GM23338 (cell line): ENCODE results near the gene TRAF2. TPM values are rescaled to one million over a fixed set of nuclear protein-coding genes. Genes with fewer than 3 reads are reported as not detected.

ENCODE experiments used
- ATAC-seq: fragments of 200-7000 bp; cut with Tn5 transposase; 3 replicates; pipeline ENCODE4 v1.9.1; 2020
- DNase-seq: peaks from one replicate; pipeline ENCODE4 v3.0.0-alpha.2; 2015; ENCODE audit warnings: low spot score
- H2AFZ ChIP-seq: fragments of 200-600 bp; sonication (generic); 2 replicates; pipeline ENCODE4 v1.8.0; 2016; ENCODE audit warnings: antibody characterized with exemption, mild to moderate bottlenecking, moderate library complexity
- H3F3A ChIP-seq: fragments of 200-600 bp; sonication (generic); replicated peaks from 2 replicates; pipeline ENCODE4 v1.8.0; 2017; ENCODE audit warnings: antibody characterized with exemption, mixed run types, low read depth
- H3K27ac ChIP-seq: fragments of 200-600 bp; sonication (generic); 2 replicates; pipeline ENCODE4 v1.6.1; 2016; ENCODE audit warnings: low read depth
- H3K27me3 ChIP-seq: fragments of 200-600 bp; sonication (generic); 2 replicates; pipeline ENCODE4 v1.8.0; 2016; ENCODE audit warnings: mild to moderate bottlenecking, mixed run types, moderate library complexity; ENCODE audit not compliant: insufficient read depth
- H3K36me3 ChIP-seq: fragments of 200-600 bp; sonication (generic); 2 replicates; pipeline ENCODE4 v1.8.0; 2016; ENCODE audit warnings: mild to moderate bottlenecking; ENCODE audit not compliant: insufficient read depth
- H3K4me1 ChIP-seq: fragments of 200-600 bp; sonication (generic); 2 replicates; pipeline ENCODE4 v1.8.0; 2016; ENCODE audit warnings: mild to moderate bottlenecking, moderate library complexity; ENCODE audit not compliant: insufficient read depth
- H3K4me2 ChIP-seq: fragments of 200-600 bp; sonication (generic); 2 replicates; pipeline ENCODE4 v1.7.1; 2017; ENCODE audit warnings: mixed run types
- H3K4me3 ChIP-seq: fragments of 200-600 bp; sonication (generic); 2 replicates; pipeline ENCODE4 v1.6.1; 2016; ENCODE audit warnings: mixed run types
- H3K79me2 ChIP-seq: fragments of 200-600 bp; sonication (generic); replicated peaks from 2 replicates; pipeline ENCODE4 v1.8.0; 2017; ENCODE audit warnings: mild to moderate bottlenecking; ENCODE audit not compliant: insufficient read depth
- H3K9me2 ChIP-seq: fragments of 200-600 bp; sonication (generic); 2 replicates; pipeline ENCODE4 v1.8.0; 2017; ENCODE audit not compliant: insufficient read depth
- H4K20me1 ChIP-seq: fragments of 200-600 bp; sonication (generic); replicated peaks from 2 replicates; pipeline ENCODE4 v1.8.0; 2017; ENCODE audit warnings: mild to moderate bottlenecking; ENCODE audit not compliant: insufficient read depth
- H3K27ac Mint-ChIP-seq: 2 replicates; pipeline ENCODE4 v1.8.0; 2020; ENCODE audit warnings: inconsistent platforms, mild to moderate bottlenecking, moderate library complexity, mixed read lengths
- H3K27me3 Mint-ChIP-seq: 3 replicates; pipeline ENCODE4 v1.8.0; 2022; ENCODE audit warnings: low read depth, mild to moderate bottlenecking, moderate library complexity, mixed read lengths, inconsistent platforms; ENCODE audit not compliant: insufficient read depth, poor library complexity
- H3K36me3 Mint-ChIP-seq: 3 replicates; pipeline ENCODE4 v1.8.0; 2021; ENCODE audit warnings: low read depth, mild to moderate bottlenecking, inconsistent platforms, moderate library complexity, mixed read lengths
- H3K4me1 Mint-ChIP-seq: 3 replicates; pipeline ENCODE4 v1.8.0; 2020; ENCODE audit warnings: mild to moderate bottlenecking, inconsistent platforms, mixed read lengths
- H3K4me3 Mint-ChIP-seq: 3 replicates; pipeline ENCODE4 v1.8.0; 2021; ENCODE audit warnings: moderate library complexity, mild to moderate bottlenecking, inconsistent platforms, mixed read lengths
- H3K9me3 Mint-ChIP-seq: 3 replicates; pipeline ENCODE4 v1.8.0; 2020; ENCODE audit warnings: moderate library complexity, mild to moderate bottlenecking, inconsistent platforms, mixed read lengths
- CREB1 ChIP-seq: fragments of 250-450 bp; sonication (Bioruptor Pico); IDR thresholded peaks from 2 replicates; pipeline ENCODE4 v1.5.0; 2020; ENCODE audit warnings: low read depth, mild to moderate bottlenecking, moderate library complexity
- POLR2AphosphoS5 ChIP-seq: IDR thresholded peaks from 2 replicates; pipeline ENCODE4 v1.6.1; 2016; ENCODE audit warnings: antibody characterized with exemption, low read depth
- STAT1 ChIP-seq: IDR thresholded peaks from one replicate; pipeline ENCODE4 v1.6.1; 2016; ENCODE audit warnings: antibody characterized with exemption; ENCODE audit not compliant: unreplicated experiment
- ZNF331 ChIP-seq: fragments of 250-450 bp; sonication (Bioruptor Pico); IDR thresholded peaks from 2 replicates; pipeline ENCODE4 v1.5.0; 2020; ENCODE audit warnings: low read depth, mild to moderate bottlenecking, moderate library complexity
- polyA plus RNA-seq: library from polyadenylated mRNA; unstranded; fragments of >200 nt; fragmentation: Nextera tagmentation; extraction: Ambion mirVana; gene quantifications from 2 replicates; pipeline ENCODE4 v1.2.1, GENCODE V29; 2016
- total RNA-seq: library from RNA; depleted of rRNA; stranded (reverse); fragments of >200 nt; shearing (Covaris generic); gene quantifications from 2 replicates; pipeline ENCODE4 v1.2.3, GENCODE V29; 2014
- TF ChIP-seq, protein P1 (sequence below): IDR thresholded peaks from one replicate; pipeline ENCODE4 v1.6.1; 2018; ENCODE audit warnings: antibody characterized with exemption; ENCODE audit not compliant: unreplicated experiment
- TF ChIP-seq, protein P2 (sequence below), 2 experiments: fragments of 200-600 bp in 1 of 2; sonication (generic) in 1 of 2; conservative IDR thresholded peaks; 2 replicates each; pipeline versions ENCODE4 v1.5.1 to v1.6.1; 2016 to 2017; ENCODE audit warnings: antibody characterized with exemption in 2 of 2, low read depth in 2 of 2, mild to moderate bottlenecking in 2 of 2, moderate library complexity in 1 of 2
- TF ChIP-seq, protein P3 (sequence below): fragments of 250-450 bp; sonication (Bioruptor Pico); IDR thresholded peaks from 2 replicates; pipeline ENCODE4 v1.5.0; 2020; ENCODE audit warnings: mild to moderate bottlenecking, moderate library complexity

The TRAF2 gene
- total and polyA plus RNA-seq, 2 experiments from 2014 or later: 25.4 to 39.9 TPM

DNA sequence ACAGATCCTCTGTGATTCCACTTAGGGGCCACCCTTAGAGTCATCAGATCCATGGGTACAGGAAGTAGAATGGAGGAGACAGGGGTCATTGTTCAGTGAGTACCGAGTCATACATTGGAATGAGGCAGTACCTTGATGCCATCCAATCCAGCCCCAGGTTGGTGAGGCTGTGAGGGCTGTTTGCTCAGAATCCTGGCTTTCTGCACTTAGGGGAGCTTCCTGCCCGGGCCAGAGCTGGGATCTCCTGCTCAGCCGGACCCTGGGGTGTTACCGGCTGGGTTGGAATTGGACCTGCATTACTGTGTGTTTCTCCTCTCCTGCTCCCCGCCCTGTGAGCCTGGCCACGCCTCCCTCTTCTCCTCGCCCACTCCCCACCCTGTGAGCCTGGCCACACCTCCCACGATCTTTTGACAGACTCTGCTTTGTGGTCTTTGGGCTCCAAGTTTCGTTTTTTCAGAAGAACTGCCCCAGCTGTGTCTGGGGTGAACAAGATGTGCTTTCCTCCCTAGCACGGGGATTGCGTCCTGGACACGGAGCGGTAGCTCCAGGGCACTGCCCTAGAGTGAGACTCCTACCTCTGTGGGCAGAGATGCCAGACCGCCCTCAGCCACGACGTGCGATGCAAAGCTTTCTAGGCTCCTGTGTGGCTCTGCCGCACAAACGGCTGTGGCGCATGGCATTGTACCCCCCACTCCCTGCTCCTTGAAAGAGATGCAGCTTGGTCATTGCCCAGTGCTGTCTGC, 15.4 kb downstream of the TRAF2 start:
- Histone ChIP-seq H3K79me2 (peaks cover 19% of the 10 kb centered on the region), H4K20me1 (peaks cover 19% of the 10 kb centered on the region), H3K27me3 (no peaks in the 10 kb centered on the region), H3K4me2 (no peak overlapping the region), H3K36me3 (peaks cover 28% of the 10 kb centered on the region), H3K9me2 (no peaks in the 10 kb centered on the region), H3K27ac (no peak overlapping the region), H3K4me1 (no peaks in the 10 kb centered on the region), H3F3A (0 out of 2 replicates have a peak, but pooled peaks cover 9% of the 10 kb centered on the region), H2AFZ (no peak overlapping the region), H3K4me3 (no peak overlapping the region)
- no peak for TF ChIP-seq CREB1 (CRISPR knock-in tag)
- no peak for TF ChIP-seq ZNF331 (CRISPR knock-in tag)
- TF ChIP-seq, protein P1, sequence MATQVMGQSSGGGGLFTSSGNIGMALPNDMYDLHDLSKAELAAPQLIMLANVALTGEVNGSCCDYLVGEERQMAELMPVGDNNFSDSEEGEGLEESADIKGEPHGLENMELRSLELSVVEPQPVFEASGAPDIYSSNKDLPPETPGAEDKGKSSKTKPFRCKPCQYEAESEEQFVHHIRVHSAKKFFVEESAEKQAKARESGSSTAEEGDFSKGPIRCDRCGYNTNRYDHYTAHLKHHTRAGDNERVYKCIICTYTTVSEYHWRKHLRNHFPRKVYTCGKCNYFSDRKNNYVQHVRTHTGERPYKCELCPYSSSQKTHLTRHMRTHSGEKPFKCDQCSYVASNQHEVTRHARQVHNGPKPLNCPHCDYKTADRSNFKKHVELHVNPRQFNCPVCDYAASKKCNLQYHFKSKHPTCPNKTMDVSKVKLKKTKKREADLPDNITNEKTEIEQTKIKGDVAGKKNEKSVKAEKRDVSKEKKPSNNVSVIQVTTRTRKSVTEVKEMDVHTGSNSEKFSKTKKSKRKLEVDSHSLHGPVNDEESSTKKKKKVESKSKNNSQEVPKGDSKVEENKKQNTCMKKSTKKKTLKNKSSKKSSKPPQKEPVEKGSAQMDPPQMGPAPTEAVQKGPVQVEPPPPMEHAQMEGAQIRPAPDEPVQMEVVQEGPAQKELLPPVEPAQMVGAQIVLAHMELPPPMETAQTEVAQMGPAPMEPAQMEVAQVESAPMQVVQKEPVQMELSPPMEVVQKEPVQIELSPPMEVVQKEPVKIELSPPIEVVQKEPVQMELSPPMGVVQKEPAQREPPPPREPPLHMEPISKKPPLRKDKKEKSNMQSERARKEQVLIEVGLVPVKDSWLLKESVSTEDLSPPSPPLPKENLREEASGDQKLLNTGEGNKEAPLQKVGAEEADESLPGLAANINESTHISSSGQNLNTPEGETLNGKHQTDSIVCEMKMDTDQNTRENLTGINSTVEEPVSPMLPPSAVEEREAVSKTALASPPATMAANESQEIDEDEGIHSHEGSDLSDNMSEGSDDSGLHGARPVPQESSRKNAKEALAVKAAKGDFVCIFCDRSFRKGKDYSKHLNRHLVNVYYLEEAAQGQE: no peak
- no peak for TF ChIP-seq STAT1
- TF ChIP-seq, protein P2, sequence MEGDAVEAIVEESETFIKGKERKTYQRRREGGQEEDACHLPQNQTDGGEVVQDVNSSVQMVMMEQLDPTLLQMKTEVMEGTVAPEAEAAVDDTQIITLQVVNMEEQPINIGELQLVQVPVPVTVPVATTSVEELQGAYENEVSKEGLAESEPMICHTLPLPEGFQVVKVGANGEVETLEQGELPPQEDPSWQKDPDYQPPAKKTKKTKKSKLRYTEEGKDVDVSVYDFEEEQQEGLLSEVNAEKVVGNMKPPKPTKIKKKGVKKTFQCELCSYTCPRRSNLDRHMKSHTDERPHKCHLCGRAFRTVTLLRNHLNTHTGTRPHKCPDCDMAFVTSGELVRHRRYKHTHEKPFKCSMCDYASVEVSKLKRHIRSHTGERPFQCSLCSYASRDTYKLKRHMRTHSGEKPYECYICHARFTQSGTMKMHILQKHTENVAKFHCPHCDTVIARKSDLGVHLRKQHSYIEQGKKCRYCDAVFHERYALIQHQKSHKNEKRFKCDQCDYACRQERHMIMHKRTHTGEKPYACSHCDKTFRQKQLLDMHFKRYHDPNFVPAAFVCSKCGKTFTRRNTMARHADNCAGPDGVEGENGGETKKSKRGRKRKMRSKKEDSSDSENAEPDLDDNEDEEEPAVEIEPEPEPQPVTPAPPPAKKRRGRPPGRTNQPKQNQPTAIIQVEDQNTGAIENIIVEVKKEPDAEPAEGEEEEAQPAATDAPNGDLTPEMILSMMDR (conservative IDR thresholded peaks at IDR 0.05; ENCODE audit: low read depth in 2 of 2): no peak
- TF ChIP-seq POLR2AphosphoS5: no peak
- peak; percentile 60 for ATAC-seq
- Mint-ChIP-seq H3K27ac (peak overlapping the region; percentile 56; the same call in 1 of the 2 replicates), H3K4me3 (no peak overlapping the region), H3K9me3 (no peaks in the 10 kb centered on the region), H3K36me3 (peaks cover 62% of the 10 kb centered on the region), H3K4me1 (0 out of 3 replicates have a peak, but pooled peaks cover 2% of the 10 kb centered on the region), H3K27me3 (peaks cover 3% of the 10 kb centered on the region)
- DNase-seq: no peak

DNA sequence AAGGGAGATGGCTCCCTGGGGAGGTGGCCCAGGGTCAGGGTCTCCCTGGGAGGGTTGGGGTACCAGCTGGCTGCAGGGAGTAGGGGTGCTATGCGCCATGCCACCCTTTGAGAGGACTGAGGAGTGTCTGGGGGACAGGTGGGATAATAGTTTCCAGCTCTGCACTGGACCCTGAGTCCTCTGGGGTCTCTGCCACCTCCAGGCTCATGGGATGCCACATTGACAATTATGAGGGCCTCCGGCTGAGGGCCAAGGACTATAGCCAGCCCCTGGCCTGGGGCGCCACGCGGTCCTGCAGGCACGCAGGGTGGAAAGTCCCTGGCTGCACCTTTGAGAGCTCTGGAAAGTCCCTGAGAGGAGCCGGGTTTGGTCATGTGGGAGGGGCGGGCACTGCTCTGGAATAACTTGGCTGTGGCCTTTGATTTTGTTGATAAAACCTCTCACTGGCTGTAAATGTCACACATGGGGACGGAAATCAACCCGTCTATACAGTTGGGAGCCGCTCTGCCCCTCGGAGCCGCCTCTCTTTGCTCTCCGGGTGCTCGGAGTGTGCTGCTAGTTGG, 16.0 kb downstream of the TRAF2 start:
- peak; percentile 30; the same call in 2 of the 3 replicates for ATAC-seq
- Histone ChIP-seq H4K20me1 (peaks cover 17% of the 10 kb centered on the region), H2AFZ (no peak overlapping the region), H3F3A (0 out of 2 replicates have a peak, but pooled peaks cover 9% of the 10 kb centered on the region), H3K27ac (no peak overlapping the region), H3K79me2 (peaks cover 15% of the 10 kb centered on the region), H3K4me2 (no peak overlapping the region), H3K27me3 (no peaks in the 10 kb centered on the region), H3K4me1 (no peaks in the 10 kb centered on the region), H3K9me2 (no peaks in the 10 kb centered on the region), H3K4me3 (no peak overlapping the region), H3K36me3 (peaks cover 28% of the 10 kb centered on the region)
- H3K36me3 Mint-ChIP-seq: peaks cover 68% of the 10 kb centered on the region
- H3K4me1 Mint-ChIP-seq: no peaks in the 10 kb centered on the region
- H3K9me3 Mint-ChIP-seq: no peaks in the 10 kb centered on the region
- no peak overlapping the region for H3K27ac Mint-ChIP-seq
- H3K4me3 Mint-ChIP-seq: no peak overlapping the region
- no peaks in the 10 kb centered on the region for H3K27me3 Mint-ChIP-seq
- DNase-seq: no peak
- TF ChIP-seq, protein P3, sequence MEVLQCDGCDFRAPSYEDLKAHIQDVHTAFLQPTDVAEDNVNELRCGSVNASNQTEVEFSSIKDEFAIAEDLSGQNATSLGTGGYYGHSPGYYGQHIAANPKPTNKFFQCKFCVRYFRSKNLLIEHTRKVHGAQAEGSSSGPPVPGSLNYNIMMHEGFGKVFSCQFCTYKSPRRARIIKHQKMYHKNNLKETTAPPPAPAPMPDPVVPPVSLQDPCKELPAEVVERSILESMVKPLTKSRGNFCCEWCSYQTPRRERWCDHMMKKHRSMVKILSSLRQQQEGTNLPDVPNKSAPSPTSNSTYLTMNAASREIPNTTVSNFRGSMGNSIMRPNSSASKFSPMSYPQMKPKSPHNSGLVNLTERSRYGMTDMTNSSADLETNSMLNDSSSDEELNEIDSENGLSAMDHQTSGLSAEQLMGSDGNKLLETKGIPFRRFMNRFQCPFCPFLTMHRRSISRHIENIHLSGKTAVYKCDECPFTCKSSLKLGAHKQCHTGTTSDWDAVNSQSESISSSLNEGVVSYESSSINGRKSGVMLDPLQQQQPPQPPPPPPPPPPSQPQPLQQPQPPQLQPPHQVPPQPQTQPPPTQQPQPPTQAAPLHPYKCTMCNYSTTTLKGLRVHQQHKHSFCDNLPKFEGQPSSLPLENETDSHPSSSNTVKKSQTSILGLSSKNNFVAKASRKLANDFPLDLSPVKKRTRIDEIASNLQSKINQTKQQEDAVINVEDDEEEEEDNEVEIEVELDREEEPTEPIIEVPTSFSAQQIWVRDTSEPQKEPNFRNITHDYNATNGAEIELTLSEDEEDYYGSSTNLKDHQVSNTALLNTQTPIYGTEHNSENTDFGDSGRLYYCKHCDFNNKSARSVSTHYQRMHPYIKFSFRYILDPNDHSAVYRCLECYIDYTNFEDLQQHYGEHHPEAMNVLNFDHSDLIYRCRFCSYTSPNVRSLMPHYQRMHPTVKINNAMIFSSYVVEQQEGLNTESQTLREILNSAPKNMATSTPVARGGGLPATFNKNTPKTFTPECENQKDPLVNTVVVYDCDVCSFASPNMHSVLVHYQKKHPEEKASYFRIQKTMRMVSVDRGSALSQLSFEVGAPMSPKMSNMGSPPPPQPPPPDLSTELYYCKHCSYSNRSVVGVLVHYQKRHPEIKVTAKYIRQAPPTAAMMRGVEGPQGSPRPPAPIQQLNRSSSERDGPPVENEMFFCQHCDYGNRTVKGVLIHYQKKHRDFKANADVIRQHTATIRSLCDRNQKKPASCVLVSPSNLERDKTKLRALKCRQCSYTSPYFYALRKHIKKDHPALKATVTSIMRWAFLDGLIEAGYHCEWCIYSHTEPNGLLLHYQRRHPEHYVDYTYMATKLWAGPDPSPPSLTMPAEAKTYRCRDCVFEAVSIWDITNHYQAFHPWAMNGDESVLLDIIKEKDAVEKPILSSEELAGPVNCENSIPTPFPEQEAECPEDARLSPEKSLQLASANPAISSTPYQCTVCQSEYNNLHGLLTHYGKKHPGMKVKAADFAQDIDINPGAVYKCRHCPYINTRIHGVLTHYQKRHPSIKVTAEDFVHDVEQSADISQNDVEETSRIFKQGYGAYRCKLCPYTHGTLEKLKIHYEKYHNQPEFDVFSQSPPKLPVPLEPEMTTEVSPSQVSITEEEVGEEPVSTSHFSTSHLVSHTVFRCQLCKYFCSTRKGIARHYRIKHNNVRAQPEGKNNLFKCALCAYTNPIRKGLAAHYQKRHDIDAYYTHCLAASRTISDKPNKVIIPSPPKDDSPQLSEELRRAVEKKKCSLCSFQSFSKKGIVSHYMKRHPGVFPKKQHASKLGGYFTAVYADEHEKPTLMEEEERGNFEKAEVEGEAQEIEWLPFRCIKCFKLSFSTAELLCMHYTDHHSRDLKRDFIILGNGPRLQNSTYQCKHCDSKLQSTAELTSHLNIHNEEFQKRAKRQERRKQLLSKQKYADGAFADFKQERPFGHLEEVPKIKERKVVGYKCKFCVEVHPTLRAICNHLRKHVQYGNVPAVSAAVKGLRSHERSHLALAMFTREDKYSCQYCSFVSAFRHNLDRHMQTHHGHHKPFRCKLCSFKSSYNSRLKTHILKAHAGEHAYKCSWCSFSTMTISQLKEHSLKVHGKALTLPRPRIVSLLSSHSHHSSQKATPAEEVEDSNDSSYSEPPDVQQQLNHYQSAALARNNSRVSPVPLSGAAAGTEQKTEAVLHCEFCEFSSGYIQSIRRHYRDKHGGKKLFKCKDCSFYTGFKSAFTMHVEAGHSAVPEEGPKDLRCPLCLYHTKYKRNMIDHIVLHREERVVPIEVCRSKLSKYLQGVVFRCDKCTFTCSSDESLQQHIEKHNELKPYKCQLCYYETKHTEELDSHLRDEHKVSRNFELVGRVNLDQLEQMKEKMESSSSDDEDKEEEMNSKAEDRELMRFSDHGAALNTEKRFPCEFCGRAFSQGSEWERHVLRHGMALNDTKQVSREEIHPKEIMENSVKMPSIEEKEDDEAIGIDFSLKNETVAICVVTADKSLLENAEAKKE (CRISPR knock-in tag): no peak
